ENCODE data around the gene AKNAD1.

- TF ChIP-seq CTCF (IDR thresholded peaks at IDR 0.05) (no peak), POLR2A (IDR thresholded peaks at IDR 0.05) (no peak)
Observed at GRCh38 chr1:108843390-108844137, 13.3 kb downstream of the AKNAD1 start.

All from uterus (tissue), 2 donors.